DND-41 (cell line): ENCODE measurements around the gene EVL.

Source experiments
- CTCF ChIP-seq: IDR thresholded peaks from 2 replicates; pipeline ENCODE4 v1.5.1; 2012; ENCODE audit warnings: borderline replicate concordance, low read length, moderate library complexity, mild to moderate bottlenecking; ENCODE audit not compliant: poor library complexity, severe bottlenecking; ENCODE audit errors: extremely low read depth
- EZH2 ChIP-seq: IDR thresholded peaks from 3 replicates; pipeline ENCODE4 v1.6.1; 2012; ENCODE audit warnings: borderline replicate concordance, low read depth, mild to moderate bottlenecking, moderate library complexity, low read length, inconsistent platforms; ENCODE audit not compliant: severe bottlenecking

- TF ChIP-seq CTCF (no peak), EZH2 (no peak)
Observed at GRCh38 chr14:100051103-100051502, 14.1 kb upstream of the EVL start.
